Stimulated activated CD8-positive, alpha-beta memory T cell treated with anti-CD3 and anti-CD28 coated beads, Interleukin-15, amount 100 ng/mL, for 4 hours (primary cell): ENCODE measurements around the gene STXBP3.
"Not testable (repeated sequence)": the region's sequence is repeated elsewhere in the genome, so short reads cannot be mapped to it uniquely, and the experiment has no call there.

Source experiments
- DNase-seq, 2 donors: peaks; one replicate each; pipeline ENCODE4 v3.0.0-alpha.2; 2020; ENCODE audit warnings: low read depth in 2 of 2

STXBP3 gene

GRCh38 chr1:108728327-108728923 lies 18.0 kb upstream of the STXBP3 start:
- DNase-seq, result no peak

GRCh38 chr1:108729481-108729880 lies 17.0 kb upstream of the STXBP3 start:
- no peak for DNase-seq

- DNase-seq, result no peak
Measured at GRCh38 chr1:108732398-108732797, 14.1 kb upstream of the STXBP3 start.

GRCh38 chr1:108734171-108734865 lies 12.2 kb upstream of the STXBP3 start:
- DNase-seq, result no peak

- no peak for DNase-seq
Measured at GRCh38 chr1:108742253-108742652, 4.2 kb upstream of the STXBP3 start.

- DNase-seq, result no peak
Measured at GRCh38 chr1:108745980-108746381, 493 bp upstream of the STXBP3 start.

- no peak for DNase-seq
Measured at GRCh38 chr1:108747171-108747850, 837 bp downstream of the STXBP3 start.

GRCh38 chr1:108747898-108748297 lies 1.4 kb downstream of the STXBP3 start:
- no peak for DNase-seq

GRCh38 chr1:108749081-108749480 lies 2.6 kb downstream of the STXBP3 start:
- no peak for DNase-seq

- DNase-seq, result no peak
Measured at GRCh38 chr1:108750476-108751181, 4.2 kb downstream of the STXBP3 start.

- no peak for DNase-seq
Measured at GRCh38 chr1:108753363-108753762, 6.9 kb downstream of the STXBP3 start.

GRCh38 chr1:108758796-108759195 lies 12.3 kb downstream of the STXBP3 start:
- no peak for DNase-seq

- DNase-seq, result no peak
Measured at GRCh38 chr1:108767115-108767514, 20.6 kb downstream of the STXBP3 start.

- no peak for DNase-seq
Measured at GRCh38 chr1:108767708-108768107, 21.2 kb downstream of the STXBP3 start.

GRCh38 chr1:108777839-108778238 lies 31.4 kb downstream of the STXBP3 start:
- no peak for DNase-seq

- DNase-seq, result no peak
Measured at GRCh38 chr1:108779455-108779854, 33.0 kb downstream of the STXBP3 start.

GRCh38 chr1:108780937-108781574 lies 34.6 kb downstream of the STXBP3 start:
- no peak for DNase-seq

- DNase-seq, result not testable (repeated sequence)
Measured at GRCh38 chr1:108781575-108781944, 35.1 kb downstream of the STXBP3 start.

- DNase-seq, result no peak
Measured at GRCh38 chr1:108785264-108785663, 38.8 kb downstream of the STXBP3 start.

- DNase-seq, result no peak
Measured at GRCh38 chr1:108785880-108786279, 39.4 kb downstream of the STXBP3 start.

- DNase-seq, result no peak
Measured at GRCh38 chr1:108791790-108792189, 45.3 kb downstream of the STXBP3 start.

- DNase-seq, result no peak
Measured at GRCh38 chr1:108792420-108792819, 45.9 kb downstream of the STXBP3 start.
